Activated T-cell treated with anti-CD3 and anti-CD28 coated beads for 4 hours (primary cell): ENCODE results near the gene CYP1B1.

Experiments
- DNase-seq: peaks from one replicate; pipeline ENCODE4 v3.0.0-alpha.2; 2020

The CYP1B1 gene

DNA sequence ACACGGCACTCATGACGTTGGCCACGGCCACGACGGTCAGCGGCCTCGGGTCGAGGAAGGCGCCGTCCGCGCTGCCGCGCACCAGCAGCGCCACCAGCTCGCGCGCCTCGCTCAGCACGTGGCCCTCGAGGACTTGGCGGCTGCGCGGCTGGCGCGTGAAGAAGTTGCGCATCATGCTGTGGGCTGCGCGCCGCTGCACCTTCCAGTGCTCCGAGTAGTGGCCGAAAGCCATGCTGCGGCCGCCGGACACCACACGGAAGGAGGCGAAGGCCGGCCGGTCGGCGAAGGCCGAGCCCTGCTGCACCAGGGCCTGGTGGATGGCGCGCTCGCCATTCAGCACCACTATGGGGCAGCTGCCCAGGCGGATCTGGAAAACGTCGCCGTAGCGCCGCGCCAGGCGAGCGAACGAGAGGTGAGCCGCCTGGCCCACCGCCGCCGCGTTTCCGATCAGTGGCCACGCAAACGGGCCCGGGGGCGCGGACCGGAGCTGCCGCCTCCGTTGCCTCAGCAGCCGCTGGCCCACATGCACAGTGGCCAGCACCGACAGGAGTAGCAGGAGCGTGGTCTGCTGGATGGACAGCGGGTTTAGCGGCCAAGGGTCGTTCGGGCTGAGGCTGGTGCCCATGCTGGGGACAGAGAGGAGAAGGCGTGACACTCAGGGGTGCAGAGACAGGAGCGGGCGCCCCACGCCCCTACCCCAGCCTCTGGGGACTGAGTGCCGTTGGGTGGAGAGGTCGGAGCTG, 1.0 kb downstream of the CYP1B1 start:
- DNase-seq, result no peak

DNA sequence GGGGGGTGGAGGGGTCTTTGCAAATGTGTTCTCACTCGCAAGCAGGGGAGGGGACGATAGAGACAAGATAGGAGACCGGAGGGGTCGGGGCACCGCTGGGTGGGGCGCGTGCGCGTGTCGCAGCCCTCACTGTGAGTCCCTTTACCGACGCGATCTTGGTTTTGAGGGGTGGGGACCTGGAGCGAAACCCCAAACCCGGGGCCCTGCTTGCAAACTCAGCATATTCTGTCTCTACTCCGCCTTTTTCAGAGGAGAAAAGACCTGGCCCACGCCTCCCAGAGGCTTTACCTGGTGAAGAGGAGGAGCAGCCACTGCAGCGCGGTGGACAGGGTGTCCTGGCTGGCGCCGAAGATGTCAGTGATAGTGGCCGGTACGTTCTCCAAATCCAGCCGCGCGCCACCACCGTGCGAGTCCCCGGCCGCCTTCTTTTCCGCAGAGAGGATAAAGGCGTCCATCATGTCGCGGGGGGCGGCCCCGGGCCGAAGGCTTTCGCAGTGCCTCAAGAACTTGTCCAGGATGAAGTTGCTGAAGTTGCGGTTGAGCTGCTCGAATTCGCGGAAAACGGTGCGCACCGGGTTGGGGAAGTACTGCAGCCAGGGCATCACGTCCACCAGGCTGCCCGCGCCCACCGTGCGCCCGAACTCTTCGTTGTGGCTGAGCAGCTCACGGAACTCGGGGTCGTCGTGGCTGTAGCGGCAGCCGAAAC, 1.7 kb downstream of the CYP1B1 start:
- no peak for DNase-seq

DNA sequence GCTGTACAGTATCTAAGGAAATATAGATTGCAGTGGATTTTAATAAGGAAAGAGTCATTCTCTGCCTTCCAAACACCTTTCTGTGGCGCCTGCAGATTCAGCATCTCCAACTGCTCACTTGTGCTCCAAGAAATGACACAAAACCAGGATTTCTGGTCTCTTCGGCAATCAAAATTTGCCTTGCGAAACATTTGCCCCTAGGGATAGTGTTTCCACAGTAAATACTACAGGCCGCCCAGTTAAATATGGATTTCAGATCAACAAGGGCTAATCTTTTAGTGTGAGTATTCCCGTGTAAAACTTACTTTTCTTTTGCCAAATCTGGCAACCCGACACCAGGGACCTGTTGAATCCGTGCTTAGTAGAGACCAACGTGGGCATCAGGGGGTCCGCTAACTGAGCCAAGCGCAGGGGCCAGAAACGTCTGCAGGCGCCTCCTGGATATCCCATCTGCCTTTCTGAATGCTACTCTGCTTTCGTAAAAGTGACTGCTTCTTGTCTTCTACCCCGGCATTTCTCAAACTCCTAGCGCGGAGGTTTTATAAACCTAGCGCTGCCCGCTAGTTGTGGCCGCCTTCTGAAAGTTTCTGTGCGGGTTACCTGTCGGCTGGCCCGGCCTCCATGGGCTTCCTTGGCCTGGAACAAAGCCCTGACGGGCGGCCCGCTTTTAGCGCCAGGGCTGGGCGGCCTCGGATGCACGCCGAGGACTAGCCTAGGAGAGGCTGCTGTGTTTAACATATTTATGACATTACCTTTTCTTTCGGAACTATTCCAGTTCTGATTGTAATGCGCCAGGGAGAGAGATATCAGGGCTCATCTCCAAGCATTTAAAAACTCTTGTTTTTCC, 2.5 kb downstream of the CYP1B1 start:
- DNase-seq, result no peak

DNA sequence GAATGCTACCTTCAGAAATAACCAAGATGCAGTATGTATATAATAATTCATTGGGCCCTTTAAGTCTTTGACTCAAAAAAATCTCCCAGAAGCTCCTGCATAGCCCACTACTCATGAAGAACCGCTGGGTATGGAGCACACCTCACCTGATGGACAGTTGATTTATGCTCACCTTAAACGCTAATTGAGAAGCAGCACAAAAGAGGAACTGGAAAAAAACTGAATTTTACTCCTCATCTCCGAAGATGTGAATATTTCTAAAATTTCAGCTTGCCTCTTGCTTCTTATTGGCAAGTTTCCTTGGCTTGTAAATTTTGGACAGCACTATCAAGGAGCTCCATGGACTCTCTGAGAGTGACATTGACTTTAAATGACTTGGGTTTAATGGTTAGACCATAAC, 5.5 kb downstream of the CYP1B1 start:
- DNase-seq, result no peak

DNA sequence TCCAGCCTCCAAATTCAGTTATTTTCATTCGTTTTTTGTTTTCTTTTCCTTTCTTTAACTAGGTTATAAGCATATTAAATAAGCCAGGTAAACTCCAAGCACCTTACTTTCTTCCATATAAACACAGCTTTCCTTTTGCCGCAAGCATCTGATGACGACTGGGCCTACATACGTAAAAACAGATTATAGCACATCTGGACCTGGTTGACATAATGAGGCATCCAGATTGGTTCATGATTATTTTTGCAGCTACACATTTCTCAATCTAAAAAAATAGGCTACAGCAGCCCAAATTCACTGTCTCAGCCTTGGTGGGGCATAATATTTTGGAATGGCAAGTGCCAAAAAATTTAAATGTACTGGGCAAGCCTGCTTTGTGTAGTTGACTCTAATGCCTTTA, 7.7 kb downstream of the CYP1B1 start:
- no peak for DNase-seq

DNA sequence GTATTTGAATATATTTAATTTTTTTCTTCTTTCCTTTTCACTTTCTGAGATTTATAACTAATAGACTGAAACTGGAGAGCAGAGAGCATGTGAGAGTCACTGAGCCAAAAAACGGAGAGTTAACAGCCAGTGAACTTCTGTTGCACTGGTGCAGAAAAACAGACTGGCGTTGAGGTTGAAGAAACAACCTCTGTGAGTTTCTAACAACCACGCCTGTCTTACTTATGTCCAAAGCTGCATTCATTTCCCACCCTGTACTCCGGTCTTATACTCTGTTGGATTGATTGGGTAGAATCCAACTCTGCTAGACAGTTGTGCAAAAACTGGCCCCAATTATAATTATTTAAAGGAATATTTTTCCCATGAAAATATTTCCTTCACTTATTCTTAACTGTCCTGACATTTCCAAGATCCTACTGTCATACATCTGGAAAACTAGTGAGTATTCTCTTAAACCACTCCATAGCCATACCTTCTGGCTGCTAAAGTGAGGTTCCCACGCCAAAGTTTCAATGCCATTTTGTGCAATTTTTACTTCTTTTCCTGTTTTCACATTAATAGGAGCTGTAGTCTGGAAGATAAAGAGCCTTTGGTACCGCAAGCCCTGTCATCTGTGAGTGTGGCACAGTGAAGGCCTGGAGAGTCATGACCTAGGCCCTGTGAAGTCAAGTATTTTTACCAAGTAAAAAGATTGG, 9.4 kb downstream of the CYP1B1 start:
- DNase-seq, result no peak

DNA sequence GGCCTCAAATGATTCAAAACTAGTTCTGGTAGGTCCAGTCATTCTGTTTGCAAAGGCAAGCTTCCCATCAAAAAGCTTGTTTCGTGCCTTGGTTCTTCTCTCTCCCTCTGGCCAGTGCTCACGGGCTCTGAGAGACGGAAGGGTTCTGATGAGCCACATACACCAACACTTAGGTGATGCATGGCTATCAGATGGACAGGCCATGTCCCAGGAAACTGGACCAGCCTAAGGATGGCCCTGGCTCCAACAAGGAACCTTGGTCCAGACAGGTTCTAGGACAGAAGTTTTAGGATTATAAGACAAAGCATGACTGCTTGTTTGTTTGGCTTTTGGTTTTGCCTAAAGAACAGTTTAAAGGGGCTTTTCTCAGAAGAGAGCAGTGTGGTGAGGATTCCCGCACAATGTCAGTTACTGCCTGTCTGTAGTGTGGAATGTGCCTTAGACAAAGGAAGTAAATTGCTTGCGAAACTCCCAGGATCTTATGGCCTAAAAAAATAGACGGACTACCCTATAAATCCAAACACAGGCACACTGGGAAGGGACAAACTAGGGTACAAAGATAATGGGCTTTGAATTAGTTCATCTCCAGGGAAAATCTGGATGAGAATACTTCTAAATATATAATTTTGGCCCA, 10.3 kb downstream of the CYP1B1 start:
- DNase-seq, result no peak

DNA sequence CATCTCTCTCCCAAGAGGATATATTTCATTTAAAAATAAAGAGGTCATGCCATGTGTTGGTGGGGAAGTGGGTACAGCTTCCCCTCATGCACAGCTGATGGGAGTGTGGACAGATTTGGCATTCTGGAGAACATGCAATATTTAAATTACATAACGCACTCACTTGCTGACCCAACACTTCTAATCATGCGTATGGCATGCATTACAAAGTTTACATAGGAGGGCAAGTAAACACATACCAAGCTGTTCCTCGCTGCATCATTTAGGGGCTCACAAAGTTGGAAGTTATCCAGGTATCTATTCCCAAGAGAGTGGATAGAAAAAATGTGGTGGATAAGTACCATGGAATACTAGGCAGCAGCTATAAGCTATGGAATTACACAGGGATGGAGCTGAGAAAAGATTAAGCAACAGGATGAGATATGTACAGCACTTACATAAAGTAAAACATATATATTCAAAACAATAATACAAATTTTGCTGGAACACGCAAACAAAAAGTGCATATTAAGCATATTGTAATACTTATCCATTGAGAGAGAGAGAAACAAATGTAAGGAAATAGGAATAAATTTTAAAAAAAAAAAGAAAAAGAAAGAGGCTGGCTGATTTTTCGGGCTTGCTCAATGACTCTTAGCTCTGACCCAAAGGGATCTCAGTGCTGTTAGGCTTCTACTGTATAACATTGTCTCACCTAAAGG, 11.0 kb downstream of the CYP1B1 start:
- no peak for DNase-seq

DNA sequence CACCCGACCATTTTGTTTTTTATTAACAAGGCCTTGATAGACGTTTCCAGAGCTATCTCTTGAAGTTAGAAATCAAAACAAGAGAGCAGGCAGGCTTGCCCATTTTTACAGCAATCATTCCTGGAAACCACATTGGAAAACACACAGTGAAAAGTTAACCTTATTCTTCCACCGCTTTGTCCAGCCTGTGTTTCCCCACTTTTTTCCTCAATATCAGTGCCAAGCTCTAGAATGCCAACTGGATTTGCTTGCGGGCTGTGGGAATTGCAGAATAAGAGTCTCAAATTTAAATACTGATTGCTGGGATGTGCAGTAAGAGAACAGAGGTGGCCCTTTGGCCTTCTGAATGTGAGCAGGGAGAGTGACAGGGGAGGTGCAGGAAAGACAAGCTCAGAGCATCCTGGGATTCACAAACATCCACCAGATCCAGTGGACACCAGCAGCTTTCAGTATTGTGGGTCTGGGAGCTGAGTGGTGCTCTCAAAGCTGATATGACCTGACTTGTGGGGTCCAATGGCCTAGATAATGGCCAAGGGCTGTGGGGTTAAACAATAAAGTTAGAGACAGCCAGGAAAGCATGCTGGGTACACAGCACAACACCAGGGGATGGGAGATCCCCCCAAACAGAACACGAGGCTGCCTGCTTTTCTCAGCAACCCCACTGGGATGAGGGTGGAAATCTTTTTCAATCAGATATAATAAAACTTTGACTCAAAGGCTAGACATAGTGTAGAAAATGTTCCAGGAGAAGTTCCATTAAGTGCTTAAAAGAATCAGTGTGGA, 15.5 kb downstream of the CYP1B1 start:
- DNase-seq, result no peak

DNA sequence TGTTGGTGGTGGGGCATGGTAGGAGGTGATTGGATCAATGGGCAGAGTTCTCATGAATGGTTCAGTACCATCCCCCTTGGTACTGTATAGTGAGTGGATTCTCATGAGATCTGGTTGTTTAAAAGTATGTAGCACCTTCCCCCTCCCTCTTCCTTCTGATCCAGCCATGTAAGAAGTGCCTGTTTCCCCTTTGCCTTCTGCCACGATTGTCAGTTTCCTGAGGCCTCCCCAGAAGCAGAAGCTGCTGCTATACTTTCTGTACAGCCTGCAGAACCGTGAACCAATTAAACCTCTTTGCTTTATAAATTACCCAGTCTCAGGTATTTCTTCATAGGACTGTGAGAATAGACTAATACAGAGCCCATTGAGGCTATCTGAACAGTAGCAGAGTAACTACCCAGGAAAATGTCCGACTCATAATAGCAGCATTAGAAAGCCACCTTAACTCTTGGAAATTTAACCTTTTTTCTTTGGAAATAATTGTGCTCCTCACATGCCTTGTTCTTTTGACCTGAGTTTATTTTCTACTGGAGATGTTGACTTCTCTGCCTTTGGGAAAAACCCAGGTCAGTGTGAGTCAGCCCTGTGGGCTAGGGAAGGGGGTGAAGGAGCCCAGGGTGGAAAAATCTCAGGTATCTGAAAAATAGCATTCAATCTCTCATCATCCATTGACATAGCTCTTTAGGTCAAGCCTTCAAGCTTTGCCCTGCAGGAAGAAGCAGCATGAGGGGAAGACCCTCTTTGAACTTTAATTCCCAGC, 18.1 kb downstream of the CYP1B1 start:
- DNase-seq, result no peak

DNA sequence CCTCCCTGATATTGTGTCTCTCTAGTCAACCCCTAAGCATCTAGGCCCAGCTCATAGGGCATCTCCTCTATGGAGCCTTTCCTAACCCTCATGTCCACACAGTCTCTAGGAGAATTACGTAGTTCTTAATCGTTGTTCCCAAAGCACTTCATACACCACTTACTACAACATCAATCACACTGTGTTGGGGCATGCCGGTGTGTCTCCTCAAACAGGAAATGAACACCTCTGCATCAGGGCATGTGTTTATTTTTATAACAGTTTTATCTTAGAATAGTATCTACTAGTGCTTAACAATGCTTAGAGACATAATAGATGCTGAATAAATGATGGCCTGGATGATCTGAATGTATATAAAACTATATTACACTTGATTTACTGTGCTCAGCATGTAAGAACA, 19.7 kb downstream of the CYP1B1 start:
- no peak for DNase-seq

DNA sequence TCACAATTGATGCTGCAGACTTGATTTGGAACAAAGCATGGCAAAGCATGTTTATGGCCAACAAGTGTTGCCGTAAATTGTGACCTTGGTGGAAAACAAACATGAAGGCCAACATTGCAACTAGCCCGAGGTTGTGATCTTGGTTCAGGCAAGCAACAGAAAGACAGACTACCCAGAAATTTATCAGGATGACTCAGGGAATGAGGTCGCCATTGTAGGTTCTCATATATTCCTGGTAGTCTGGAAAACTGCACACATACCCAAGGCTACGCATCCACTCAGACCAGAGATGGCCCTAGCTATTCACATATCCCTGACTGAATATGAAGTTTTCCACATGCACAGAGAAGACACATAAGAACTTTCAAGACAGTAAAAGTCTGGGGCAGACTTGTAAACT, 30.1 kb downstream of the CYP1B1 start:
- no peak for DNase-seq

DNA sequence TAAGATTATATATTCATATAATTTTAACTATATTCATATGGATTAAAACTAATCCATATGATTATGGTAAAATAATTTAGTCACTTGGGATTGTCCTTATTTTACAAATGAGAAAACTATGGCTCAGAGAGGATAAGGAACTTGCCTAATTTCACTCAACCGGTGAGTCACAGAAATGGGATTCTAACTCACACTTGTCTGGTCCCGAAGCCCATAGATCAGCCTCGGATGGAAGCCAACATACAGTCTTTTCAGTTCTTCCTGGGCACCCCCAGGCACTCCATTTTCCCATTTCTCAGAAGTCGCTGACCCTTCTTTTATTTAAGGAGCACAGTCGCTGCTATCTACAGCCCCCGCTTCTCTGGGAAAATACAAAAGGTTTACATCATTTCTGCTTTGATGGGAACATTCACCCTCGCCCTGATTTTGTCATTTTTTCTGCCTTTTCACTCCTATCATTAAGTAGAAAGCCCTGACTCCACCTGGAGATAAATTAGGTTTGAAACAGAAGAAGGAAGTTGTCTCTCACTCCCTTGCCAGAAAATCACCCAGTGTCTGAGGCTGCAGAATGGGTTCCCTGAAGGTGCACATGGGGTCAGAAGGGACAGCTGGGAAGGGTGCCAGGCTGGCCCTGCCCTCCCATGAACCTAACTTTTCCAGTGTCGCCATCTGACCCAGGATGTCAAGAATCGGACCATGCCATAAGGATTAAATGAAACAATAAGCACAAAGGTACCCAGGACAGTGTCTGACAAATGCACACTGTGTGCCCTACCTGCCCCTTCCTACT, 36.6 kb downstream of the CYP1B1 start:
- no peak for DNase-seq

DNA sequence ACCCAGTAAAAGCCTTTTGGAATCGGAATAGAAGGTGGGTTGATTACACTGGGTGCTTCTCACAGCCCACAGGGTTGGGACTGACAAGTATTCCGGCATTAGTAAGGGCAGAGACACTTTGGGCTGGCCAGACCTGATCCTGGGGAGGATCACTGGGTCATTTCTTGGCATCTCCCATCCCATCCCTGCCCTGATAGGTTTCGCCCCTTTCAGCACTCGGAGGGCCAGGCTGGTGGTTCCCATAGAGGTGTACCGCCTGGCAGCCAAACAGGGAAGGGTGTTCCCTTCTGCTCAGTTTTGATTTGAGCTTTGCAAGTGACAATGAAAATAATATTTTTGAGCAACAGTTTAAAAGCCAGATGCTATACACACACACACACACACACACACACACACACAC, 37.3 kb downstream of the CYP1B1 start:
- no peak for DNase-seq

DNA sequence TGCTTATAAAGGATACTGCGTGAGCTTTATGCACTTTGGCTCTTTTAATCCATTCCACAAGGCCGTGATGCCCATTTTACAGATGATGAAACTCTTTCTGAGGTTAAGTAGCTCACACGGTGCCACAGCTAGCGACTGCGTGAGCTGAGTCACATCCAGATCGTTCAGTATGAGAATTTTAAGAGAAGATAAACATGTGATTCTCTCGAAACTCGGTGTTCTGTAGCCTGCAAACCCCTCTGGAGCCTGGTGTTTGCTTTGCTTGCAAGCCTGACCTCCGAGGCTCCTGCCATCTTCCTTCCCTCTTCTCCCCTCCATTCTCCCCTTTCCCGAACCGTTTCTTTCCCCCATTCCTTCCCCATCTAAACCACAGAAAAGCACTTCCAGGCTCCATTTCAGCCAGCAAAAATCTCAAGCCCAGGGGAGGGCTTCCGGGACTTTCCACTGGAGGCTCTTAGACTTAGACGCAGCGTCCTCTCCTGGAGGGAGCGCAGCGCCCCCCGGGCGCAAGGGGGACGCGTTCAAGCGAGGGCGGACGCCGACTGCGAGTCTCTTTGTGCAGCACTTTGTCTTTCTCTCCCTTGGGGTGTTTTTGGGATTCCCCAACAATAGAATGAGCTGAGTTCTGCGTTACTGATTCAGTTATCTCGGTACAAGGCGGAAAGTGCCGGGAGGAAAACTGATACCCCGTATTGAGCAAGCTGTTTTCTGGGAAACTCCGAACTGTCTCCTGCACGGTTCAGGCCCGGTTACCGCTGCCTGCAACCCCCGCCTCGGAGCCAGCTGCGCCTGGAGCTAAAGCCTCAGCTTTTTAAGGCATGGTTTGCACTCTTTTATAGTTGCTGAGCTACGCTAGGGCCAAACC, 38.0 kb downstream of the CYP1B1 start:
- DNase-seq, result no peak

DNA sequence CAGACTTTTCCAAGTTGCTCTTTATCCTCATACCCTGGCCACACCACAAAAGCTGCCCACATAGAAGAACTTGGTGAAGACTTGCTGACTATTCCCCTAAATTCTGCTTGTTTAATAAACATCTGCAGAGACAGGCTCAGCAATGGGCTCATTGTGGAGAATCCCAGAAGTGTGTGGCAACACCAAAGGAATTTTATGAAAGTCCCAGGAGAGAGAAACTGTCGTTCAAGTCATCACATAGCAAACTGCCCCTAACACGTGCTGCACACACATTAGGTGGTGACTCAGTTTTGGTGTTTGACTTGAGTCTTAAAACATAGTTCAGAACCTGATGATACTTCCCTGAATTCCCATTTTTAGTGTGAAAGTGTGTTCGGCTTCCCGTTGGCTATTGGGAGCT, 38.6 kb downstream of the CYP1B1 start:
- no peak for DNase-seq

DNA sequence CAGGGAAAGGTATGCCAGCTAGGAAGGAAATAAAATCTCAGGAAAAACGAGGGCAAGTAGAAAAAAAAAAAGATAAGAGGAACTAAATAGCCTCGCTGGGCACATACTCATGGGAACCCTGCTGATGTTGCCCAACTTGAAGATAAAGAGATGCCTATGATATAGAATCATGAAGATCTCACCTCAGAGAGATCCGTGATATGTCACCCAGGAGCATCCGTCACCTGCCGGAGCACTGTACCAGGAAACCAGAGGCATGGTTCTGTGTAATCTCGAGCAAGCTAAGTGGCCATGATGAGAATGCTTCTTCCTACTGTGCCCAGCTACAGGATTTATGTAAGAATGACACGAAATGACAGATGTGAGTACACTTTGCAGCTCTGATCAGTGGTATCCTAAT, 40.0 kb downstream of the CYP1B1 start:
- no peak for DNase-seq

DNA sequence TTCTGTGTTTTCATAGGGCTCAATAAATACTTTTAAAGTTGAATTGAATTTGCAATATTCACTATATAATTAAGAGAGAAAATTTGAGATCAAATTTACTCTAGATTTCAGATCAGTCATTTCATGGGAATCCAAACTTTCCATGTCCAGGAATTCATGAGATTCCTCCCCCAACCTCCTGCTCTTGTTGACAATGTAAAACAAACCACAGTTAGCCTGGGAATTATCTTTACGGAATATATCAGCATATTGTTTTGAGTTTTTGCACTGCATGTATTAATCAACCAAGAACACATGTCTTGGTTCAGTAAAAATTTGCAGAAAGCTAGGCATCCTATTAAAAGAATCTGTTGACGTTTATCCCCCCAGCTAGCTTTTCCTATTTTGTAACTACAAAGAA, 42.3 kb downstream of the CYP1B1 start:
- DNase-seq, result no peak

DNA sequence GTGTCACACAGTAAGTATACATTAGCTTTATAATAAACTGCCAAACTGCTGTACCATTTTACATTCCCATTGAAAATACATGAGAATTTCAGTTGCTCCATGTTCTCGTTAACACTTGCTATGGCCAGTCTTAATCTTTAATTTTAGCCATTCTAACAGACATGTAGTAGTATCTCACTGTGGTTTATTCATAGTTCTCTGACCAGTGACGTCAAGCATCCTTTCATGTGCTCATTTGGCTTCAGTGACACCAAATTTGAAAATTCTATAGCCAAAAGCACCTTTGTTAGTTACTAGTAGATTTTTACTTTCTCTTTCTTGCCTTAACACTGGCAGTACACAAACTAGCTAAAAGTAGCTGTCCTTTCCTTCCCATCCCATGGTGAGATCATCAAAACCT, 43.0 kb downstream of the CYP1B1 start:
- DNase-seq, result no peak
